Erythroblast (primary cell): ENCODE results near the gene EMC9.

Source experiments
- DNase-seq, 2 experiments: peaks; one replicate each; lab custom pipeline; 2025; lab: John Stamatoyannopoulos, UW
- GATA1 ChIP-seq: IDR thresholded peaks from 2 replicates; pipeline ENCODE4 v1.6.1; 2011; ENCODE audit warnings: low read depth, mild to moderate bottlenecking, control low read depth, low read length, moderate library complexity
- POLR2A ChIP-seq: IDR thresholded peaks from 2 replicates; pipeline ENCODE4 v1.6.1; 2011; ENCODE audit warnings: mild to moderate bottlenecking, low read length

EMC9 gene, protein sequence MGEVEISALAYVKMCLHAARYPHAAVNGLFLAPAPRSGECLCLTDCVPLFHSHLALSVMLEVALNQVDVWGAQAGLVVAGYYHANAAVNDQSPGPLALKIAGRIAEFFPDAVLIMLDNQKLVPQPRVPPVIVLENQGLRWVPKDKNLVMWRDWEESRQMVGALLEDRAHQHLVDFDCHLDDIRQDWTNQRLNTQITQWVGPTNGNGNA

GRCh38 chr14:24141097-24141880 is at the start of gene EMC9:
Gene EMC9, minus strand, starts transcription at chr14:24141591. Its CDS starts 287 bp downstream, at chr14:24141304.
- peak; percentile 99 for DNase-seq
- peak; percentile 89 for TF ChIP-seq POLR2A
- no peak for TF ChIP-seq GATA1

DNA sequence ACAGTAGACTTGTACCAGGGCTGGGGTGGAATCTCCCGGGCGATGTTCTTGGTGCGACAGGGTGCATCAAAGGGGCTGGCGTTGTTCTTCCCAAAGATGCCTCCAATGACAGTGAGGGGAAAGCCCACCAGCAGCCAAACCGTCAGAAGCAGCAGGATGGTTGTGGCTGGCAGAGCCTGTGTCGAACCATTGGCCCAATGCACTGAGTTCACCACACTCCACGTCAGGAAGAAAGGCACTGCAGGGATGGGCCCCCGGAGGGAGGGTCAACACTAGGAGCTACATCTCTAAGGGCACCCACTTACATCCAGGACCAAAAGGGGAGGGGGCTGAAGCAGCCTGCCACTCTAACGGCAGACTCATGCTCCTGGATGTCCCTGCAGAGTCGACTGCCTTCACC is 49.0 kb upstream of the EMC9 start:
- no peak for TF ChIP-seq POLR2A
- no peak for TF ChIP-seq GATA1
- no peak for DNase-seq

- no peak for DNase-seq
- TF ChIP-seq POLR2A (no peak), GATA1 (no peak)
Observed at GRCh38 chr14:24189460-24189859, 48.1 kb upstream of the EMC9 start.

DNA sequence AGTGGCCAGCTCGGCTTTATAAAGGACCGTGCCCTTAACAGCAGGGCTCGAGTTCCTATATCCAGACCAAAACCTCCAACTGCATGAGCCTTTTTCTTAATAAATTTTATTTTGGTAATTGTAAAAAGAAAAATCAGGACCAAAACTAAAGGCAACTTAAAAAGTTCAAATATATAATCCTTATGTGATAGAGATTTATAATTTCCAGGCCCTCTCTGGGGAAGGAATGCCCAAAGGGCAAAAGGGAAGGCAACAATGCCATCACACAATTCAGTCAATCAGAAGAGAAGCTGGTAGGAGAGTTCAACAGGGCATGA is 47.6 kb upstream of the EMC9 start:
- TF ChIP-seq GATA1: no peak
- no peak for TF ChIP-seq POLR2A
- no peak for DNase-seq

DNA sequence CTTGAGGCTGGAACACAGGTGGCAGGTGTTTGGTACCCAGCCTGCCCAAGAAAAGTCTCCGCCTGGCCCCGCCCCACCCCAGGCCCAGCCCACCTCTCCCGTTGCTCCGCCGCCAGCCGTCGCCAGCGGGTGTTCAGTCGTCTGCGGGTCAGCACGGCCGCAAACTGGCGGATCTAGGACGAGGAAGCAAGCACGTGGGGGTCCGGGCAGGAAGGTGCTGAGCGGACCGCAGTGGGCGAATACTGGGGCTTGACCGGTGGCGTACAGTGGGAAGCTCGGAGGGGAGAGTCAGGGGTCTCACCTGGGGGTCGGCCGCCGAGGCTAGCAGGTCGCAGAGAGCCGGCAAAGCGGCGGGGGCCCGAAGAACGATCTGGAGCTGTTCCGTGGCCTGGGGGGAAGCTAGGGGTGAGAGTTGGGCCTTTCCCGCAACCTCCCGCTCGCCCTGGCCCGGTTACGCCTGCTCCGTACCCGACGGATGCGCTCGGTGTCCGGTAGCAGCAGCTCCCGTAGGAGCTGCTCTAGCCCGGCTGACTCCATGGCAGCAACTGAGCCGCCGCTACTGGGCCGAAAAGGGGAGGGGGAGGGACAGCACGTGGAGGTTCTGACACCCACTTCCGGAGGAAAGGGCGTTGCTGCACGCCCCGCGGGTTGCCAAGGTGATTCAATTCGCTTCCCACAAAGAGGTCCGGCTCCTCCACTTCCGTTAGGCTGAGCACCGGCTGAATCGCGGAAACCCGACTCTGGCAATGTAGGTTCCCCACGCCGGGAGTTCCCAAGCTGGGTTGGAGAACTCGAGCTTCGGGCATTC is 47.1 kb upstream of the EMC9 start, which contains the start of gene IPO4:
TSS of gene IPO4 (minus strand) at position 566 of the 808 bp plus-strand sequence. CDS start at position 537, 29 bp downstream.
- TF ChIP-seq GATA1: no peak
- TF ChIP-seq POLR2A: peak; percentile 72
- peak; percentile 95 to 97 for DNase-seq

- DNase-seq: no peak
- TF ChIP-seq POLR2A: no peak
- TF ChIP-seq GATA1: no peak
Observed at GRCh38 chr14:24187539-24187915, 46.1 kb upstream of the EMC9 start.

- DNase-seq: no peak
- TF ChIP-seq GATA1 (no peak), POLR2A (no peak)
Observed at GRCh38 chr14:24186831-24187538, 45.6 kb upstream of the EMC9 start.

- TF ChIP-seq GATA1 (no peak), POLR2A (no peak)
- DNase-seq: no peak
Observed at GRCh38 chr14:24185741-24186140, 44.4 kb upstream of the EMC9 start.

DNA sequence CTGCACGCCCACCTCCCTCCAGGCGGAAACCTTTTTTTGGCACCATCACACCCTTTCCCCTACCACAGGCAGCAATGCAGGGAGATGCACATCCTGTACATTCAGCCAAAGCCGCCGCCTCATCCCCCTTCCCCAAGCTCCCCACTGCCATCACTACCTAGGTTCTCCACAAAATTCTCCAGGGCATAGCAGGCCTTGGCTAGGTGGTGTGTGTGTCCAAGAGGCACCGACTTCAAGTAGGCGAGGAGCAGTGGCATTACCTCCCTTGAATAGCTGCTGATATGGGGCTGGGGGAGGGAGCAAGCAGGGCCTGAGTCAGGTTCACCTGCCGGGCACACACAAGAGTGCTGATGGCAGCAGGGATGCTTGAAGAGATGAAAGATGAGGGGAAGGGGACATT is 43.6 kb upstream of the EMC9 start:
- no peak for TF ChIP-seq GATA1
- no peak for TF ChIP-seq POLR2A
- DNase-seq: no peak

DNA sequence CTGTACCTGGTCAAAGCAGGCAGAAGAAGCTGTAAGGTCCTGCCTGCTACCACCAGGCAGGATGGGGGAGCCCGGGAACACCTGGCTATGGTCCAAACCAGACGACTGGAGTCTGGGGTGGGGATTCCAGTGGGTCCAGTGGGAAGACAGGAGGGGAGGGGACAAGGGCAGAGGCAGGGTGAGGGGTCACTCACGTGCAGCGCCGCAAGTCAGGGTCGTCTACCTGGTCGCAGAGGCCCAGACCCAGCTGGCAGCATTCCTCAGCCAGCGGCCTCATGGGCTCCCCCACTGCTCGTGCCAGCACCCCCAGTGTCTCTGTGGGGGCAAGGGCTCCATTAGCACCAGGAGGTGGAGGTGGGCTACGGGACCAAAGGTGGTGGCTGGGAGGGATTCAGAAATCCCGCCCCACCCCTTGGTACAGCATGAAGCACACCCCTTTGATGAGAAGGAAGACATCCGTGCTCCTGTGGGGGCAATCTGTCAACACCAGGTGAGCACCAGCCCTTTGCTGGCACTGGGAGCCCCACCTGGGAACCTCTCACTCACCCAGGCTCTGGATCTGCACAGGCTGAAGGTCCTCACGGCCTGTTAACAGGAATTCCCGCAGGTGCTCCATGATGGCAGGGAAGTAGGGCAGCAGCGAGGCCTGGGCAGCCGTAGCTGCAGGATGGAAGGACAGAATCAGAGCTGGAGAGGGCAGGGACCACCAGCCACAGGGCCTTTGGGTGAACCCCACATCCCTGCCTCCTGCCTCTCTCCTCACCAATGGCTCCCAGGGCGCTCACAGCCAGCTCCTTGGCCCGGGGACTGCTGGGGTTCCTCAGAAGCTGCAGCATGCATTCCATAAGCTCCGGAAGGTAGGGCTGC is 42.9 kb upstream of the EMC9 start:
- no peak for TF ChIP-seq POLR2A
- no peak for TF ChIP-seq GATA1
- DNase-seq: no peak

- TF ChIP-seq GATA1: no peak
- no peak for TF ChIP-seq POLR2A
- DNase-seq: no peak
Observed at GRCh38 chr14:24183014-24183481, 41.7 kb upstream of the EMC9 start.

GRCh38 chr14:24182110-24182882 is 40.9 kb upstream of the EMC9 start:
- no peak for DNase-seq
- TF ChIP-seq GATA1 (no peak), POLR2A (no peak)
